ENCODE data around the gene GLRX. TPM values are rescaled to one million over a fixed set of nuclear protein-coding genes. Genes with fewer than 3 reads are reported as not detected.
A peak's percentile ranks its signal among the peaks of the same experiment; 100 is the strongest.
"Not testable (repeated sequence)": the region's sequence is repeated elsewhere in the genome, so short reads cannot be mapped to it uniquely, and the experiment has no call there.

GLRX gene
- total RNA-seq, 2 donors from 2014 or later = 151 to 173 TPM

DNA sequence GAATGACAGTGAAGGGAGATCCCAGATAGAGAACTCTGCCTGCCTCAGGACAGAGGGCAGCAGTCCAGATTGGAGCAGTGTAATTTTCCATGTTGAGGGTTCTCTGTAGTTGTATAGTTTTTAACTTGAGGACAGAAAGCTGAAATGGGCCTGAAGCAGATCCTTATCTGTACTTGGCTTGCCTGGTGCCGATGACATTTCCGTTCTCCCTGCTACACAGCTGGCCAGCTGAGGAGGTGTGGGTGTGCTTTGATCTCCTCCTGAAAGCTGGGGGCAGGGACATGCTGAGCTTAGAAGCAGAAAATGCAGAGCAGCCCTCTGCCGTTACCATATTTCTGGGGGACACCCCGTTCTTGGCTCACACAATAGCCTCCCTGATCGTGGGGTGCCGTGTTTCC, 10.5 kb downstream of the GLRX start:
- Histone ChIP-seq H3K9me3 (no peaks in the 10 kb centered on the region), H3K27ac (peak overlapping the region; percentile 43 to 91), H3K4me3 (no peak overlapping the region), H3K27me3 (no peaks in the 10 kb centered on the region), H3K4me1 (peaks cover 0 to 53% of the 10 kb centered on the region in 2 donors), H3K36me3 (peaks cover 36% of the 10 kb centered on the region)
- peak; percentile 59 for DNase-seq (ENCODE audit: low spot score)
- TF ChIP-seq, protein P1, sequence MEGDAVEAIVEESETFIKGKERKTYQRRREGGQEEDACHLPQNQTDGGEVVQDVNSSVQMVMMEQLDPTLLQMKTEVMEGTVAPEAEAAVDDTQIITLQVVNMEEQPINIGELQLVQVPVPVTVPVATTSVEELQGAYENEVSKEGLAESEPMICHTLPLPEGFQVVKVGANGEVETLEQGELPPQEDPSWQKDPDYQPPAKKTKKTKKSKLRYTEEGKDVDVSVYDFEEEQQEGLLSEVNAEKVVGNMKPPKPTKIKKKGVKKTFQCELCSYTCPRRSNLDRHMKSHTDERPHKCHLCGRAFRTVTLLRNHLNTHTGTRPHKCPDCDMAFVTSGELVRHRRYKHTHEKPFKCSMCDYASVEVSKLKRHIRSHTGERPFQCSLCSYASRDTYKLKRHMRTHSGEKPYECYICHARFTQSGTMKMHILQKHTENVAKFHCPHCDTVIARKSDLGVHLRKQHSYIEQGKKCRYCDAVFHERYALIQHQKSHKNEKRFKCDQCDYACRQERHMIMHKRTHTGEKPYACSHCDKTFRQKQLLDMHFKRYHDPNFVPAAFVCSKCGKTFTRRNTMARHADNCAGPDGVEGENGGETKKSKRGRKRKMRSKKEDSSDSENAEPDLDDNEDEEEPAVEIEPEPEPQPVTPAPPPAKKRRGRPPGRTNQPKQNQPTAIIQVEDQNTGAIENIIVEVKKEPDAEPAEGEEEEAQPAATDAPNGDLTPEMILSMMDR (IDR thresholded peaks at IDR 0.05) = no peak

DNA sequence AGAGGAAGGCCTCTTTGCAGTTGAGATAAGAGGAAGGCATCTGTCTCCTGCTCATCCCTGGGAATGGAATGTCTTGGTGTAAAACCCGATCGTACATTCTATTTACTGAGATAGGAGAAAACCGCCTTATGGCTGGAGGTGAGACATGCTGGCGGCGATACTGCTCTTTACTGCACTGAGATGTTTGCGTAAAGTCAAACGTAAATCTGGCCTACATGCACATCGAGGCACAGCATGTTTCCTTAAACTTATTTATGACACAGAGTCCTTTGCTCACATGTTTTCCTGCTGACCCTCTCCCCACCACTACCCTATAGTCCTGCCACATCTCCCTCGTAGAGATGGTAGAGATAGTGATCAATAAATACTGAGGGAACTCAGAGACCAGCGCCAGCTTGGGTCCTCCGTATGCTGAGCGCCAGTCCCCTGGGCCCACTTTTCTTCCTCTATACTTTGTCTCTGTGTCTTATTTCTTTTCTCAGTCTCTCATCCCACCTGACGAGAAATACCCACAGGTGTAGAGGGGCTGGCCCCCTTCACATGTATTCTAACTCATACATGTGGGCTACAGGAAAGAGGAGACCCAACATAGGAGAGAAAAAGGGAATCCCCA, 11.0 kb downstream of the GLRX start:
- peaks cover 31% of the 10 kb centered on the region for H3K36me3 ChIP-seq
- peak overlapping the region; percentile 43 to 91 for H3K27ac ChIP-seq
- peak; percentile 55 for DNase-seq (ENCODE audit: low spot score)
- not testable (repeated sequence) for H3K4me3 ChIP-seq, H3K9me3 ChIP-seq, H3K27me3 ChIP-seq
- H3K4me1 ChIP-seq = peaks cover 0 to 50% of the 10 kb centered on the region in 2 donors

DNA sequence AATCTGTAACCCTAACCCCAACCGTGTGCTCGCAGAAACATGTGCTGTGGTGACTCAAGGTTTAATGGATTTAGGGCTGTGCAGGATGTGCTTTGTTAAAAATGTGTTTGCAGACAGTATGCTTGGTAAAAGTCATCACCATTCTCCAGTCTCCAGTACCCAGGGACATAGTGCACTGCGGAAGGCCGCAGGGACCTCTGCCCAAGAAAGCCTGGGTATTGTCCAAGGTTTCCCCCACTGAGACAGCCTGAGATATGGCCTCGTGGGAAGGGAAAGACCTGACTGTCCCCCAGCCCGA, 11.5 kb downstream of the GLRX start:
- H3K9me3 ChIP-seq, H3K27me3 ChIP-seq, H3K4me3 ChIP-seq: not testable (repeated sequence)
- H3K4me1 ChIP-seq = peaks cover 0 to 50% of the 10 kb centered on the region in 2 donors
- peak; percentile 40 for DNase-seq (ENCODE audit: low spot score)
- H3K36me3 ChIP-seq = peaks cover 26% of the 10 kb centered on the region
- peak overlapping the region in 1 of 2 donors; percentile 91 for H3K27ac ChIP-seq

DNA sequence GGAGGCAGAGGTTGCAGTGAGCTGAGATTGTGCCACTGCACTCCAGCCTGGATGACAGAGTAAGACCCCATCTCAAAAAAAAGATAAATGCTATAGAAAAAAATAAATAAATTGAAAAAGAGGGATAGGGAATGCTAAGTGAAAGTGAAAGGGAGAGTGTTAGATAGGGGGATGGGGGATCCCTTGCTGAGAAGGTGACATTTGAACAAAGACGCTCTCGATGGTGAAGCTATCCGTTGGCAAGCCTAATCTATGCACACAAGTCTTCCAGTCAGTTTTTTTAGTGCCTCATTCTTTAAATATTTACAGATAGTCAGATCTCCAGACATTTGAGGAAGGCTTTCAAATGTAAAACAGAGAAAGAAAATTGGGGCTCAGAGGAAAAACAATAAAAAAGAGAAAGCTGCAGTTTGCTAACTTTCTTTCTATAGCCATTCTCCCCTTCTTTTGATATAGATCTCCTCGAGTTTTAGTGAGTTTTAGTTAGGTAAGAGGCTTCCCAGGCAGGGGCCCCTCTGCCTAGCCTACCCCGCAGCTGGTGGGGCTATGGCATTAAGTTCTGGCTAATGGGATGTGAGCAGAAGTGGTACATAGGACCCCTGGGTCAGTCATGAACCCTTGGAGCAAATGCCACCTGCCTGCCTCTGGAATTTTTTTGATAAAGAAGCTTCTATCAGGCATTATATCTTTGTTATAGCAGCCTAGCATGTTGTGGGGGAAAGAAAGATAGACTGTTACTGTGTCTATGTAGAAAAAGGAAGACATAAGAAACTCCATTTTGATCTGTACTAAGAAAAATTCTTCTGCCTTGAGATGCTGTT, 12.0 kb downstream of the GLRX start:
- DNase-seq (ENCODE audit: low spot score) = peak; percentile 13
- H3K27me3 ChIP-seq = no peaks in the 10 kb centered on the region
- peaks cover 20% of the 10 kb centered on the region for H3K36me3 ChIP-seq
- no peak overlapping the region for H3K4me3 ChIP-seq
- H3K4me1 ChIP-seq = peaks cover 0 to 50% of the 10 kb centered on the region in 2 donors
- peak overlapping the region; percentile 80 to 91 for H3K27ac ChIP-seq
- TF ChIP-seq, protein P1 (IDR thresholded peaks at IDR 0.05) = no peak
- H3K9me3 ChIP-seq = no peaks in the 10 kb centered on the region

DNA sequence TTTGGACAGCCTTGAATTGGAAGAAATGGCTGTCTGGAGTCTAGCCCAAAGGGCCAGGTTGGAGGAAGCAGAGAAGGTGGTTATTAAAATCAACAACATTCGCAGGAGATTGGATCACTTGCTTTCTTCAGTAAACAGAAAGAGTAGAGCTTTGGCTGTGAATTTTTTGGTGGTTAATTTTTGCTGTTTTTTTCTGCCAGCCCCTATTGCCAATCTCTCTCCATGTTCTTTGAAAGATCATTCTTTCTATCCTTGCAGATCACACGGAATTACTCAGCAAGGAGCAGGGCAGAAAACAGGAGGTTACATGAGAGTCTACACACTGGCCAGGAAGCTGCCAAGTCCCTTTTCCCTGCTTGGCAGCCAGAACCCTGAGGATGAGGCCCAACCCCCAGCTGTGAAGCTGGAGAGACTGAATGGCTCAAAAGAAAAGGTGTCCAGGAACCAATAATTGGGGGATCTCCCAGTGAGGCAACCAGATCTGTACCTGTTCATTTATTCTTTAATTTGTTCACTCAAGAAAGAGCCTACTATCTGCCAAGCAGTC, 13.0 kb downstream of the GLRX start:
- peak; percentile 55 for DNase-seq (ENCODE audit: low spot score)
- Histone ChIP-seq H3K27ac (peak overlapping the region; percentile 80 to 91), H3K27me3 (no peaks in the 10 kb centered on the region), H3K9me3 (no peaks in the 10 kb centered on the region), H3K4me1 (peaks cover 0 to 50% of the 10 kb centered on the region in 2 donors), H3K36me3 (peaks cover 10% of the 10 kb centered on the region), H3K4me3 (no peak overlapping the region)
- TF ChIP-seq, protein P1 (IDR thresholded peaks at IDR 0.05) = no peak

DNA sequence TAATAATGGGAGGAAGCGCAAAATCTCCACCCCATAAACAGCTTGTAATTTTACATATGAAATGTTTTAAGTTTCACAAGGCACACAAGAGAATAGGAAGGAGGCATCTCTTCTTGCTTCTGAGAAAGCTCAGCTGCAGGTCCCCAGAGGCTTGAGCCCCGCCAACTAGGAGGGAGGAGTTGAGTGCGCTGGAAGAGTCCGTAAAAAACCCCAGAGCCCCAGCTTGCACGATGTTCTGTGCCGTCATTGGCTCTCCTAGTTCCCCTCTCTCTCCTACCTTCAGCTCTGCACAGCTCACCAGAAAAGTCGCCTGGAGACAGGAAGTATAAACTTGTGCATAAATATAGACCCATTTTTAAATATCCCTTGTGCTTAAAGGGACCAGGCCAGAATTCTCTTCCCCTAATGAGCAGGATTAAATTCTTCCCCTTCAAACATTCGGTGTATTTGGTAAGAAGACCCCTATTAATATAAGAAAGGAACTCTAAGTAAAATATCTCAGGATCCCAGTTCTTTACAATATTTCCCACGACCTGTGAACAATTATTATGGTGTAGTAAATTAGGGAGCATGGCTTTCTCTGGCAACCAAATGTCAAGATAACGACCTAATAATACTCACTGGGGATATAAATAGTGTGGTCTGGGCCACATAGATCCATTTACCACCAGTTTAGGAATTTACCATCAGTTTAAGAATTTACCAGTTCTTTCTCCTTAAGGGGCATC, 13.7 kb downstream of the GLRX start:
- no peaks in the 10 kb centered on the region for H3K9me3 ChIP-seq
- TF ChIP-seq, protein P1 (IDR thresholded peaks at IDR 0.05) = no peak
- peak; percentile 83 for DNase-seq (ENCODE audit: low spot score)
- peaks cover 4% of the 10 kb centered on the region for H3K36me3 ChIP-seq
- peak overlapping the region; percentile 80 to 91 for H3K27ac ChIP-seq
- H3K4me3 ChIP-seq = peak overlapping the region in 1 of 2 donors; percentile 10
- peaks cover 0 to 53% of the 10 kb centered on the region in 2 donors for H3K4me1 ChIP-seq
- H3K27me3 ChIP-seq = no peaks in the 10 kb centered on the region

All from right atrium auricular region (tissue), 2 donors.